AG09309 (cell line): Measurements from ENCODE around the gene AKIRIN1.
A peak's percentile ranks its signal among the peaks of the same experiment; 100 is the strongest.
"Not testable (repeated sequence)": the region's sequence is repeated elsewhere in the genome, so short reads cannot be mapped to it uniquely, and the experiment has no call there.

ENCODE experiments used
- DNase-seq: peaks from one replicate; pipeline ENCODE4 v3.0.0-alpha.2; 2010; ENCODE audit warnings: low read depth
- H3K4me3 ChIP-seq: 2 replicates; pipeline ENCODE4 v1.5.1; 2011; ENCODE audit warnings: mild to moderate bottlenecking, low read depth, low read length, moderate library complexity; ENCODE audit not compliant: control insufficient read depth
- TF ChIP-seq, protein P1 (sequence below): IDR thresholded peaks from 2 replicates; pipeline ENCODE4 v1.5.1; 2011; ENCODE audit warnings: mild to moderate bottlenecking, low read depth, low read length, inconsistent platforms; ENCODE audit not compliant: insufficient read depth, control insufficient read depth; ENCODE audit errors: missing control alignments

AKIRIN1 gene

DNA sequence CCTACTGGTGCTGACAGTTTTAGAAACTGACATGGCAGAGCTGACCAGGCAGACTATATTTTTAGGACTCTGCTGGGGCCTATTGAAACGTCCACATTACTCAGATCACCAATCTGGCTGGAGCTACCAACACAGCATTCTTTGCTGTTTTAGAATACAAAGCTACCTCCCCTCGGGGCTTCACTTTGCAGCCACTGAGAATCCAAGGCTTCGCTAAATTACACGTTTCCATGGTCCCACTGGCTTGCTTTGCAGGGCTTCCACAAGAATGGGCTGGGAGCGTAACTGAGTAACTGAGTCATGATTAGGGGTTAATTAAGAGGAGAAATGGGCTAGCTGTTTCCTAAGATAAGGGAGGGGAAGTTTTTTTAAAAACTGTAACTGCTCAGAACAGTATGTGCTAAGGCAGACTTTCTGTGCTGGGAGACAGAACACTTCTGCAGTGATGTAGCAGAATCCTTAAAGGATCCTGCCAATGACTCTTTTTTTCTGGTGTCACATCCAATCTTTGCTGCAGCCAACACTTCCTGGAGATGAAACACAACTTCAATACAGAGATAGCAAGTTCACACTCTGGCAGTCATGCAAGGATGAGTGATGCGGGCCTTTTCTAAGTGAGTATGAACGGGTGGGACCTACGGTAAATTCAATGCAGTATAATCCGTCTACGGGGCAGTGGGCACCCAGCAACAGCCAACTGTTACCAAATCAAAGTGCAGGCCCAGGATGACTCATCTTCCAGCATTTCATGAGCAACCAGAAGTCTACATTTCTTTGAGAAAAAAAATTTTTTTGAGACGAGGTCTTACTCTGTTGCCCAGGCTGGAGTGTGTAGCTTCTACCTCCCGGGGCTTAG lies 56.5 kb downstream of the AKIRIN1 start:
- H3K4me3 ChIP-seq = no peak overlapping the region
- DNase-seq = peak; percentile 83
- TF ChIP-seq, protein P1, sequence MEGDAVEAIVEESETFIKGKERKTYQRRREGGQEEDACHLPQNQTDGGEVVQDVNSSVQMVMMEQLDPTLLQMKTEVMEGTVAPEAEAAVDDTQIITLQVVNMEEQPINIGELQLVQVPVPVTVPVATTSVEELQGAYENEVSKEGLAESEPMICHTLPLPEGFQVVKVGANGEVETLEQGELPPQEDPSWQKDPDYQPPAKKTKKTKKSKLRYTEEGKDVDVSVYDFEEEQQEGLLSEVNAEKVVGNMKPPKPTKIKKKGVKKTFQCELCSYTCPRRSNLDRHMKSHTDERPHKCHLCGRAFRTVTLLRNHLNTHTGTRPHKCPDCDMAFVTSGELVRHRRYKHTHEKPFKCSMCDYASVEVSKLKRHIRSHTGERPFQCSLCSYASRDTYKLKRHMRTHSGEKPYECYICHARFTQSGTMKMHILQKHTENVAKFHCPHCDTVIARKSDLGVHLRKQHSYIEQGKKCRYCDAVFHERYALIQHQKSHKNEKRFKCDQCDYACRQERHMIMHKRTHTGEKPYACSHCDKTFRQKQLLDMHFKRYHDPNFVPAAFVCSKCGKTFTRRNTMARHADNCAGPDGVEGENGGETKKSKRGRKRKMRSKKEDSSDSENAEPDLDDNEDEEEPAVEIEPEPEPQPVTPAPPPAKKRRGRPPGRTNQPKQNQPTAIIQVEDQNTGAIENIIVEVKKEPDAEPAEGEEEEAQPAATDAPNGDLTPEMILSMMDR = no peak

DNA sequence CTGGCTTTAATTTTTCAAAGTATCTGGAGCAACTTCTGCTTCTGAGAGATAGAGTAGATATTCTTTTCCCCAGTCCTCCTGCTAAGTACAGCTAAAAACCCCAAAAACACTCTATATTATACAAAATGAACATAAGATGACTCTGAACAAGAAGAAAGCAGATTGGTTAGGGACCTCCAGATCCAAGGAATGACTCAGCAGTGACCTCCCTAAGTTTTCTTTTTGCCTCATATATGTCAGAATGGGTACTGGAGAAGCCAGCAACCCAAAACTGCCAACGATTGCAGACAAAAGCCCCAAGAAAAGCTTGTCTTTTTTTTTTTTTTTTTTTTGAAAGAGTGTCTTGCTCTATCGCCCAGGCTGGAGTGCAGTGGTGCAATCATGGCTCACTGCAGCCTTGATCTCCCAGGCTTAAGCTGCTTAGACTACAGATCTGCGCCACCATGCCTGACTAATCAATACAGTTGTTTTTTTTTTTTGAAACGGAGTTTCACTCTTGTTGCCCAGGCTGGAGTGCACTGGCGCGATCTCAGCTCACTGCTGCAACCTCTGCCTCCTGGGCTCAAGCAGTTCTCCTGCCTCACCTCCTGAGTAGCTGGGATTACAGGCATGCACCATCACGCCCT lies 57.8 kb downstream of the AKIRIN1 start:
- no peak overlapping the region for H3K4me3 ChIP-seq
- no peak for DNase-seq
- TF ChIP-seq, protein P1 = no peak

DNA sequence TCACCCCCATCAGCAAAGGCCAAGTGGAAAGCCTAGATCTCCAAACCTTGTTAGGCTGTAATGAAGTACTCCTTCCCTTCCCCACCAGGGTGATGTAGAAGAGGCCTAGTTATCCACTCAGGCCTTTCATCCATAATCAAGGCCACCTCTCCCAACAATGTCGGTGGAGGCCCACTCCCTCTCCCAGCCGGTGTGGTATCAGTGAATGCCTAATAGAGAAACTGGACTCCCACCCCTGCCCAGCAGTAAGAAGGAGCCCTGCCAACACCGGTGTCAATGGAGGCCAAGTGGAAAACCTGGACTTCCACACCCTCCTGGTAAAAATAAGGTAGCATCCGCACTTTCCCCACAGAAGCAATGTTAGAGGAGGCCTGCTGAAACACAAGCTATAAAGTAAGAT lies 58.9 kb downstream of the AKIRIN1 start:
- TF ChIP-seq, protein P1 = no peak
- no peak for DNase-seq
- H3K4me3 ChIP-seq = no peak overlapping the region

DNA sequence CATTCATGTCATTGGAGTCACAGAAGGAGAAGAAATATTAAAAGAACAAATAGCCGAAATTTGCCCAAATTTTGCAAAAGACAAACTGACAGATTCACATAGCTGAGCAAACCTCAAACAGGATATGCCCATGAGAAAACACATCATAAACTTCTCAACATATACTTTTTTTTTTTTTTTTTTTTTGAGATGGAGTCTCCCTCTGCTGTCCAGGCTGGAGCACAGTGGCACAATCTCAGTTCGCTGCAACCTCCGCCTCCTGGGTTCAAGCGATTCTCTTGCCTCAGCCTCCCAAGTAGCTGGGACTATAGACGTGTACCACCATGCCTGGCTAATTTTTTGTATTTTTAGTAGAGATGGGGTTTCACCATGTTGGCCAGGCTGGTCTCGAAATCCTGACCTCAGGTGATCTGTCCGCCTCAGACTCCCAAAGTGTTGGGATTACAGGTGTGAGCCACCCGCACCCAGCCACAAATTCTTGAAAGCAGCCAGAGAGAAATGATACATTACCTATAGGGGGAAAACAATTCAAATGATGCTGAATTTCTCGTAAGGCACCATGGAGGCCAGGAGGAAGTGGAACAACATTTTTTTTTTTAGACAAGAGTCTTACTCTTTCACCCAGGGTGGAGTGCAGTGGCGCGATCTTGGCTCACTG lies 60.2 kb downstream of the AKIRIN1 start:
- TF ChIP-seq, protein P1 = peak; percentile 4
- H3K4me3 ChIP-seq, DNase-seq: not testable (repeated sequence)

DNA sequence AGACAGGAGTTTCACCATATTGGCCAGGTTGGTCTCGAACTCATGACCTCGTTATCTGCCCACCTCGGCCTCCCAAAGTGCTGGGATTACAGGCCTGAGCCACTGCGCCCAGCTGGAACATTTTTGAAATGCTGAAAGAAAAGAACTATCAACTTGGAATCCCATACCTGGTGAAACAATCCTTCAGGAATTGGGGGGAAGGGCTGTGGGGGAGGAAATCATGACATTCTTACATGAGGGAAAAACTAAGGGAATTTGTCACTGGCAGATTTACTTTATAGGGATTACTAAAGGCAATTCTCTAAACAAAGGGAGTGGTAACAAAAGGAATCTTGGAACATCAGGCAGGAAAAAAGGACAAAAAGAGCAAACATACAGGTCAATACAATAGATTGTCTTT lies 60.9 kb downstream of the AKIRIN1 start:
- TF ChIP-seq, protein P1 = no peak
- DNase-seq = no peak
- no peak overlapping the region for H3K4me3 ChIP-seq

DNA sequence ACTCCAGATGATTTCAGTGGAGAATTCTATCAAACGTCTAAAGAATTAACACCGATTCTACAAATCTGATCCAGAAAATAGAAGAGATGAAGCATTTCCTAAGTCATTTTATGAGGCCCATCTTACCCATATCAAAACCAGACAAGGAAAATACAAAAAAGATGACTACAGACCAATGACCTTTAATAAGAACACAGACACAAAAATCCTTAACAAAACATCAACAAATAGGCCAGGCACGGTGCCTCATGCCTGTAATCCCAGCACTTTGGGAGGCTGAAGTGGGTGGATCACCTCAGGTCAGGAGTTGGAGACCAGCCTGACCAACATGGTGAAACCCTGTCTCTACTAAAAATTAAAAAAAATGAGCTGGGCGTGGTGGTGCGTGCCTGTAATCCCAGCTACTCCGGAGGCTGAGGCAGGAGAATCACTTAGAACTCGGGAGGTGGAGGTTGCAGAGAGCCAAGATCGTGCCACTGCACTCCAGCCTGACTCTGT lies 64.2 kb downstream of the AKIRIN1 start:
- not testable (repeated sequence) for H3K4me3 ChIP-seq

More for the DNA sequence above, 64.2 kb downstream of the AKIRIN1 start:
- not testable (repeated sequence) for DNase-seq
